HG03575 (cell line): Measurements from ENCODE around the gene KIF13A.
"Not testable (repeated sequence)": the region's sequence is repeated elsewhere in the genome, so short reads cannot be mapped to it uniquely, and the experiment has no call there.

Experiments used
- ATAC-seq: cut with Tn5 transposase; IDR thresholded peaks from one replicate; pipeline ENCODE4 v1.9.1; 2021; ENCODE audit not compliant: unreplicated experiment, insufficient number of reproducible peaks, low FRiP score; ENCODE audit errors: extremely low read depth

KIF13A gene

GRCh38 chr6:17910189-17910588 lies 77.2 kb downstream of the KIF13A start:
- no peak for ATAC-seq

- no peak for ATAC-seq
These were observed 78.6 kb downstream of the KIF13A start for GRCh38 chr6:17908831-17909230.

GRCh38 chr6:17907406-17908229 lies 79.8 kb downstream of the KIF13A start:
- ATAC-seq: no peak

GRCh38 chr6:17905611-17906592 lies 81.5 kb downstream of the KIF13A start:
- no peak for ATAC-seq

GRCh38 chr6:17904491-17905120 lies 82.8 kb downstream of the KIF13A start:
- ATAC-seq: no peak

- ATAC-seq: no peak
These were observed 84.5 kb downstream of the KIF13A start for GRCh38 chr6:17902974-17903373.

- no peak for ATAC-seq
These were observed 85.9 kb downstream of the KIF13A start for GRCh38 chr6:17901493-17901892.

- no peak for ATAC-seq
These were observed 87.4 kb downstream of the KIF13A start for GRCh38 chr6:17900011-17900410.

- no peak for ATAC-seq
These were observed 87.9 kb downstream of the KIF13A start for GRCh38 chr6:17899491-17899890.

- no peak for ATAC-seq
These were observed 89.8 kb downstream of the KIF13A start for GRCh38 chr6:17897681-17898080.

- no peak for ATAC-seq
These were observed 92.5 kb downstream of the KIF13A start for GRCh38 chr6:17894905-17895304.

GRCh38 chr6:17894191-17894590 lies 93.2 kb downstream of the KIF13A start:
- no peak for ATAC-seq

- ATAC-seq: no peak
These were observed 95.2 kb downstream of the KIF13A start for GRCh38 chr6:17892097-17892686.

GRCh38 chr6:17890309-17890708 lies 97.1 kb downstream of the KIF13A start:
- ATAC-seq: no peak

GRCh38 chr6:17889777-17890176 lies 97.7 kb downstream of the KIF13A start:
- not testable (repeated sequence) for ATAC-seq

GRCh38 chr6:17886891-17887290 lies 100.5 kb downstream of the KIF13A start:
- ATAC-seq: no peak

- ATAC-seq: no peak
These were observed 101.4 kb downstream of the KIF13A start for GRCh38 chr6:17885889-17886576.
